Measurements from ENCODE around the gene EPG5. TPM values are rescaled to one million over a fixed set of nuclear protein-coding genes. Genes with fewer than 3 reads are reported as not detected.
"Not testable (repeated sequence)": the region's sequence is repeated elsewhere in the genome, so short reads cannot be mapped to it uniquely, and the experiment has no call there.

The EPG5 gene
- total RNA-seq, 4 donors from 2014 or later = 20.4 to 34.3 (median 28.2) TPM

GRCh38 chr18:45997700-45998151 is 30.6 kb upstream of the EPG5 start:
- TF ChIP-seq EP300 (IDR thresholded peaks at IDR 0.05) (no peak), POLR2AphosphoS5 (IDR thresholded peaks at IDR 0.05) (no peak), POLR2A (IDR thresholded peaks at IDR 0.05; ENCODE audit: low read depth) (no peak), CTCF (IDR thresholded peaks at IDR 0.05) (no peak)
- no peaks in the 10 kb centered on the region for H3K27me3 ChIP-seq
- intact Hi-C loops (cut with DNase I) = no loop called here
- H3K9me3 ChIP-seq = no peaks in the 10 kb centered on the region
- 87% methylated on average over 3 of the region's 8 CpGs for WGBS
- no peak overlapping the region for H3K27ac ChIP-seq (replicated peaks in 1 of 4)
- peak; percentile 60 for DNase-seq (ENCODE audit: extremely low spot score)
- H3K4me1 ChIP-seq = no peaks in the 10 kb centered on the region
- no peaks in the 10 kb centered on the region for H3K36me3 ChIP-seq
- no peak overlapping the region for H3K4me3 ChIP-seq

GRCh38 chr18:45995461-45995860 is 28.3 kb upstream of the EPG5 start:
- WGBS = 100% methylated on average over 3 of the region's 3 CpGs
- TF ChIP-seq POLR2A (IDR thresholded peaks at IDR 0.05; ENCODE audit: low read depth) (no peak), POLR2AphosphoS5 (IDR thresholded peaks at IDR 0.05) (no peak), EP300 (IDR thresholded peaks at IDR 0.05) (no peak)
- intact Hi-C loops (cut with DNase I) = no loop called here

GRCh38 chr18:45993438-45993837 is 26.3 kb upstream of the EPG5 start:
- intact Hi-C loops (cut with DNase I) = no loop called here
- DNase-seq (ENCODE audit: extremely low spot score) = peak; percentile 17
- Histone ChIP-seq H3K36me3 (peaks cover 0 to 18% (median 0%) of the 10 kb centered on the region in 4 donors), H3K27ac (replicated peaks in 1 of 4) (no peak overlapping the region), H3K4me3 (no peak overlapping the region), H3K27me3 (no peaks in the 10 kb centered on the region), H3K4me1 (no peaks in the 10 kb centered on the region), H3K9me3 (no peaks in the 10 kb centered on the region)
- TF ChIP-seq POLR2AphosphoS5 (IDR thresholded peaks at IDR 0.05) = no peak
- no peak for TF ChIP-seq CTCF (IDR thresholded peaks at IDR 0.05)
- 88% methylated on average over 4 of the region's 4 CpGs for WGBS

More at GRCh38 chr18:45995461-45995860, 28.3 kb upstream of the EPG5 start:
- Histone ChIP-seq H3K36me3 (peaks cover 0 to 4% (median 0%) of the 10 kb centered on the region in 4 donors), H3K4me3 (no peak overlapping the region), H3K4me1 (no peaks in the 10 kb centered on the region), H3K27me3 (no peaks in the 10 kb centered on the region), H3K9me3 (no peaks in the 10 kb centered on the region), H3K27ac (replicated peaks in 1 of 4) (no peak overlapping the region)
- DNase-seq (ENCODE audit: extremely low spot score) = no peak

DNA sequence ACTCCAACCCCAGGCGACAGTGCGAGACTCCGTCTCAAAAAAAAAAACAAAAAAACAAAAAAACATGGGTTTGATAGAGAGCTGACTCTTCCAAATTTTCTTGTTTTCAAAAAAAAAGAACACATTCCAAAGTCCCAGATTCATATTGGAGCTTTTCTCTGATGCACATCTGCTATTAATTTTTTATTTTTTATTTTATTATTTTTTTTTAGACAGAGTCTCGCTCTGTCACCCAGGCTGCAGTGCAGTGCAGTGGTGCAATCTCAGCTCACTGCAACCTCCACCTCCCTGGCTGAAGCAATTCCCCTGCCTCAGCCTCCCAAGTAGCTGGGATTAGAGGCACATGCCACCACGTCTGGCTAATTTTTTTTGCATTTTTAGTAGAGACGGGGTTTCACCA is 25.4 kb upstream of the EPG5 start:
- 84% methylated on average over 6 of the region's 6 CpGs for WGBS
- H3K27ac ChIP-seq (replicated peaks in 1 of 4); H3K4me1 ChIP-seq; H3K9me3 ChIP-seq; H3K4me3 ChIP-seq; intact Hi-C loops (cut with DNase I); DNase-seq (ENCODE audit: extremely low spot score); H3K27me3 ChIP-seq: not testable (repeated sequence)
- peaks cover 0 to 28% (median 4%) of the 10 kb centered on the region in 4 donors for H3K36me3 ChIP-seq

DNA sequence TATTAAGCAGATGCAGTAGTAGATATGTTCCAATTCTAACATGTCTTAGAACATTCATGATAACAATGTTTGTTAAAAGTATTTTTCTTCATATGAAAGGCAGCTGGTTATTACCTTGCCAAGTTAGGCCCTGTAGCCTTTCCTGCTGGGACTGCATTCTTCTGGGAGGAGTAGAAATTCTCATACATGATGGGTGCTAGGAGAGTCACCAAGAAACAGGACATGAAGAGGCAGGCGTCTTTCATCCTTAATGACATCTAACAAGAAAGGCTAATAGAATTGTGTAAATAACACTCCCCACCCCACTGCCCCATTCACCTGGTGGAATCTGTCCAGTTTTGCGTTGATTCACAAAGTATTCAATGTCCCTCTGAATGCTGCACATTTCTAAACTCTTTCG is 24.7 kb upstream of the EPG5 start:
- TF ChIP-seq CTCF (IDR thresholded peaks at IDR 0.05) (no peak), POLR2AphosphoS5 (IDR thresholded peaks at IDR 0.05) (no peak), POLR2A (IDR thresholded peaks at IDR 0.05; ENCODE audit: low read depth) (no peak)
- Histone ChIP-seq H3K9me3 (no peaks in the 10 kb centered on the region), H3K4me3 (no peak overlapping the region), H3K27ac (replicated peaks in 1 of 4) (no peak overlapping the region), H3K27me3 (no peaks in the 10 kb centered on the region), H3K36me3 (peaks cover 0 to 28% (median 4%) of the 10 kb centered on the region in 4 donors), H3K4me1 (no peaks in the 10 kb centered on the region)
- WGBS = 92% methylated on average over 3 of the region's 3 CpGs
- peak; percentile 17 for DNase-seq (ENCODE audit: extremely low spot score)
- intact Hi-C loops (cut with DNase I) = no loop called here

- 90% methylated on average over 4 of the region's 4 CpGs for WGBS
- intact Hi-C loops (cut with DNase I) = no loop called here
- H3K27me3 ChIP-seq = no peaks in the 10 kb centered on the region
- no peak overlapping the region for H3K27ac ChIP-seq (replicated peaks in 1 of 4)
- H3K9me3 ChIP-seq = no peaks in the 10 kb centered on the region
- no peaks in the 10 kb centered on the region for H3K4me1 ChIP-seq
- DNase-seq (ENCODE audit: extremely low spot score) = no peak
- H3K36me3 ChIP-seq = peaks cover 0 to 21% (median 4%) of the 10 kb centered on the region in 4 donors
- TF ChIP-seq EP300 (IDR thresholded peaks at IDR 0.05) = no peak
- no peak for TF ChIP-seq POLR2AphosphoS5 (IDR thresholded peaks at IDR 0.05)
- no peak for TF ChIP-seq POLR2A (IDR thresholded peaks at IDR 0.05; ENCODE audit: low read depth)
- TF ChIP-seq CTCF (IDR thresholded peaks at IDR 0.05) = no peak
- no peak overlapping the region for H3K4me3 ChIP-seq
Measured at GRCh38 chr18:45984546-45985235, 17.6 kb upstream of the EPG5 start.

Data from esophagus muscularis mucosa (tissue), 4 donors.